ENCODE measurements around the gene RNF150.

DNA sequence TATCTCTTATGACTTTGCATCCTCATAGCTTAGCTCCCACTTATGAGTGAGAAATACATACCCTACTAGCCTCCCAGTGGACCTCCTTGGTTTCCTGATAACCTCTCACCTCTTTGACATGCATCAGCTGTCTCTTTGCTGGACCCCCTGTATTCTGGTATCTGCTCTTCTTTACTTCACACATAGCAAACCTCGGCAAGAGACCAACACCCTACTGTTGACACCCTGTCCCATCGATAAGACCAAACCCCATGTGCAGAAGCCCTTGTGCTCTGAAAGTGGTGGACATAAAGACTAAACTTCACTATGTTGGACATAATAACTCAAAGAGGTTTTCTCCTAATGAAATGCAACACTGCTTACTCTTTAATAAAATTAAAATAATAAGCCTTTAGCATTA lies 75.7 kb downstream of the RNF150 start:
- TF ChIP-seq, protein P1, sequence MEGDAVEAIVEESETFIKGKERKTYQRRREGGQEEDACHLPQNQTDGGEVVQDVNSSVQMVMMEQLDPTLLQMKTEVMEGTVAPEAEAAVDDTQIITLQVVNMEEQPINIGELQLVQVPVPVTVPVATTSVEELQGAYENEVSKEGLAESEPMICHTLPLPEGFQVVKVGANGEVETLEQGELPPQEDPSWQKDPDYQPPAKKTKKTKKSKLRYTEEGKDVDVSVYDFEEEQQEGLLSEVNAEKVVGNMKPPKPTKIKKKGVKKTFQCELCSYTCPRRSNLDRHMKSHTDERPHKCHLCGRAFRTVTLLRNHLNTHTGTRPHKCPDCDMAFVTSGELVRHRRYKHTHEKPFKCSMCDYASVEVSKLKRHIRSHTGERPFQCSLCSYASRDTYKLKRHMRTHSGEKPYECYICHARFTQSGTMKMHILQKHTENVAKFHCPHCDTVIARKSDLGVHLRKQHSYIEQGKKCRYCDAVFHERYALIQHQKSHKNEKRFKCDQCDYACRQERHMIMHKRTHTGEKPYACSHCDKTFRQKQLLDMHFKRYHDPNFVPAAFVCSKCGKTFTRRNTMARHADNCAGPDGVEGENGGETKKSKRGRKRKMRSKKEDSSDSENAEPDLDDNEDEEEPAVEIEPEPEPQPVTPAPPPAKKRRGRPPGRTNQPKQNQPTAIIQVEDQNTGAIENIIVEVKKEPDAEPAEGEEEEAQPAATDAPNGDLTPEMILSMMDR (IDR thresholded peaks at IDR 0.05) = no peak
- TF ChIP-seq POLR2A (IDR thresholded peaks at IDR 0.05) = no peak
